C4-2B (cell line): ENCODE data around the gene CFAP46.

Experiments used
- H3K27ac ChIP-seq: fragments of 450-650 bp; 2 replicates; pipeline ENCODE4 v1.5.1; 2017
- ZFX ChIP-seq: fragments of 450-650 bp; IDR thresholded peaks from 2 replicates; pipeline ENCODE4 v1.6.1; 2017
- TF ChIP-seq, protein P1 (sequence below): fragments of 450-650 bp; conservative IDR thresholded peaks from 2 replicates; pipeline ENCODE4 v1.5.1; 2017; ENCODE audit warnings: mild to moderate bottlenecking

CFAP46 gene

DNA sequence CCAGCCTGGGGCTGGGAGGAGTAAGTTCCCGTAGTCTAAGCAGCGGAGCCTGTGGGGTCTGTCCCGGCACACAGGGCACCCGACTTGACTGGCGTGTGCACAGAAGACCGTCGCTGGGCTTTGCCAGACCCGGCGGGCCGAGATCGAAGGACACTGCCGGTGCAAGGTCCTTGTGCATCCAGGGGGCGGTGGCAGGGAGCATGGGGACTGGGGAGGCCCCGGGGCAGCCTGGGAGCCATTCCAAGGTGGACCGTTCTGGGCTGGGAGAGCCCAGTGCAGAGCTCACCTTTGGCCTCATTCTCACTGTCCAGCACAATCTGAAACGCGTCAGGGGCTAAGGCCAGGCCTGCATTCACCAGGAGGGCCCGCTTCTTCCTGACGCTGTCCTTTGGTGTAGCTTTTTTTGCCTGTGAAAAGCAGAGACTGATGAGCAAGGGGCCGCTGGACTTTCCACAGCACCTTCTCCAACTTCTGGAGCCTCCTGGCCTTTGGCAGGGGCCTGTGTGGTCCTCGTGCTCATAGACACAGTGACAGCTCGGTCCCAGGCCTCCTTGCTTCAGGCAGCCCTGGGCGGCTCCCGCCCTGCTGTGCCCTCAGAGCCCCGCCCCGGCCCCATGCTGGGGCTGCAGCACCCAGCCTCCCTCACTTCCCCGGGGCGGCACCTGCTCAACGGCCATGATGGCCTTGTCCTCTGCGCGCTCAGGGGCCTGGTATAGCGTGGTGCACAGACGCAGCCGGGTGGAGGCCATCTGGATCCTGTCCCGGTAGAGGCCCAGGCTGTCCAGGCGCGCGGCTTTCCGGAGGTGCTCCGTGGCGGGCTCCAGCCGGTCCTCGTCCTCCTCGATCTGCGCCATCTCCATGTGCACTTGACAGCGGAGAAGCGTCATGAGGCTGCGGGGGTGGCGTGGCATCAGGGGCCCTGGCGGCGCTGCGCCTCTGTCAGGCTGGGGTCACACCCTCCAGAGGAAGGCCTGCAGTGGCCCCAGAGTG is 20.3 kb downstream of the CFAP46 start:
- no peak overlapping the region for H3K27ac ChIP-seq
- no peak for TF ChIP-seq ZFX
- TF ChIP-seq, protein P1, sequence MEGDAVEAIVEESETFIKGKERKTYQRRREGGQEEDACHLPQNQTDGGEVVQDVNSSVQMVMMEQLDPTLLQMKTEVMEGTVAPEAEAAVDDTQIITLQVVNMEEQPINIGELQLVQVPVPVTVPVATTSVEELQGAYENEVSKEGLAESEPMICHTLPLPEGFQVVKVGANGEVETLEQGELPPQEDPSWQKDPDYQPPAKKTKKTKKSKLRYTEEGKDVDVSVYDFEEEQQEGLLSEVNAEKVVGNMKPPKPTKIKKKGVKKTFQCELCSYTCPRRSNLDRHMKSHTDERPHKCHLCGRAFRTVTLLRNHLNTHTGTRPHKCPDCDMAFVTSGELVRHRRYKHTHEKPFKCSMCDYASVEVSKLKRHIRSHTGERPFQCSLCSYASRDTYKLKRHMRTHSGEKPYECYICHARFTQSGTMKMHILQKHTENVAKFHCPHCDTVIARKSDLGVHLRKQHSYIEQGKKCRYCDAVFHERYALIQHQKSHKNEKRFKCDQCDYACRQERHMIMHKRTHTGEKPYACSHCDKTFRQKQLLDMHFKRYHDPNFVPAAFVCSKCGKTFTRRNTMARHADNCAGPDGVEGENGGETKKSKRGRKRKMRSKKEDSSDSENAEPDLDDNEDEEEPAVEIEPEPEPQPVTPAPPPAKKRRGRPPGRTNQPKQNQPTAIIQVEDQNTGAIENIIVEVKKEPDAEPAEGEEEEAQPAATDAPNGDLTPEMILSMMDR = no peak

DNA sequence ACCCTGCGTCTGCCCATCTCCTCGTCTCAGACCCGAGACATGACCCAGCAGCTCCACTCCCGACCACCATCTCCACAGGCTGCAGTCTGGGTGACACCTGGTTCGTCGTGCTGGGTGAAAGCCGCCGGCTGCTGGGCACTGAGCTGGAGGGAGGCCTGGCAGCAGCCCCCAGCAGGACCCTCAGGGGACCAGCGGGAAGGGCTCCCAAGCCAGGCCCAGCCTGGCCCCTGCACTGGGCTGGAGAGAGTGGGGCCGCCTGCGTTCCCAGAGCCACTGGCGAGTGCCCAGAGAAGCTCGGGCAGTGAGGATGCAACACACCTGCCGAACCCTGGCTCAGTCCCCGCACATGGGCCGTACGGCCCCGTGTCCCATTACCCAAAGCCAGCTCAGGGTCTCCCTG is 21.3 kb downstream of the CFAP46 start:
- H3K27ac ChIP-seq = no peak overlapping the region
- TF ChIP-seq ZFX = no peak
- TF ChIP-seq, protein P1 = no peak

DNA sequence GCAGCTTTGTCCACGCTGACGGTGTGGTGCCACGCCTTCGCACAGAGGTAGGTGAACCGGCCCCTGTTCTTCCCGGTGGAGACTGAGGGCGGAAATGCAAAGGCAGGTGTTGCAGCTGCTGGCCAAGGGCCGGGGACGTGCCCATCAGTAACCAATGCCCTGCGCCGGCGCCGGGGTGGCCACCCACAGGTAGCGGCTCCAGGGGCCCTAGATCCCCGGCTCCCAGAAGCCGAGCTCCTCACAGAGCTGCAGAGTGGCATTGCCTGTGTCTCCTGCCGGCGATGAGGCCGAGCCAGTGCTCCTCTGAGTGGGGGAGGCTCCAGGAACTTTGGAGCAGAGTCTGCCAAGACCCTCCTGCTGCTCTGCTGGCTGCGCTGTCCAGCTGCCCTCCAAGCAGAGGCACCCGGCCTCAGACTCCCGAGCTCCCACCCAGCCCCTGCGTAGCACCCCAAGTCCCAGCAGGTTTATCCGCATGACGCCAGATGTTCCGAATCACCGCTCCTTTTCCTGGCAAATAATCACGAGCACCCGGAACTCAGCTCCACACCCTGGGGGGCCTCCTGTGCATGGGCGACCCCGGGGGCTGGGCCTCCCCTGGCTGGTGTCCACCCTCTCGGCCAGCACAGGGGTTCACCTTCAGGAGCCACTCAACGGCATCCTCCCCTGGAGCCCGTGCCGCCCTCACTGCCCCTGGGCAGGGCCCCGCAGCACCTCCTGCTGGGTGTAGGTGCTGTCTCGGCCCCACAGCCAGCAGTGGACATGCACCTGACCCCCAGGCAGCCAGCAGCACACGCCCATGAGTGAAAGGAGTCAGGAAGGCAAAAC is 22.1 kb downstream of the CFAP46 start:
- no peak overlapping the region for H3K27ac ChIP-seq
- TF ChIP-seq ZFX = no peak
- TF ChIP-seq, protein P1 = no peak

DNA sequence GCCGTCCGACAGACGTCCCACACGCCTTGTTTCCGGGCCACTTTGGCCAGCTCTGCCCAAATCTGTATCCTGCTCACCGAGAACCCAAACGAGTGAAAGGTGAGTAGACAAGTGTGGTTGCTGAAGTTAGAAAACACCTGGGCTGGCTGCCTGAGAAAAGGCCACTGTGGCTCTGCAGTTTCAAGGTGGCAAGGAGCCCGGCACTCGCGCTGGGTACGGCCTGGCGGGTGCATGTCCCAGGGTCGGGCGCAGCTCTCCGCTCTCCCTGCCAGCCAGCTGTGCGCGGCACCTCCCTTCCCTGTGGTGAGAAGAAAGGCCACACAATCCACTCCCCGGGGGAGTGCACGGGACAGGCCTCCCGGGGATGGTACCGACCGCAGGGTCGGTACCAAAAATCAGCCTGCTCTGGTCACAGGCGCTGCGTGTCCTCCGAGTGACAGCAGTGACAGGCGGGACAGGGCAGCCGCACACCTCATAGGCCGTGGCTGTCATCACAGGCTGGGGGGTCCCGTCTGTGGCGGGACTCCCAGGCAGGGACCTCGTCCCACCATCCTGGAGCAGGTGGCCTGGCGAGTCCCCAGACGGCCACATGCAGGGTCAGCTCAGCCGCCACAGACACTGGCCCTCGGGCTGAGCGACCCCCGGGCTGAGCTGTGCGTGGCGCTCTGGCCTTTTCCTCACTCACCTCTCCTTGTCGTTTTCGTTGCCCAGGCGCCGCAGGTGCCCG is 22.8 kb downstream of the CFAP46 start:
- TF ChIP-seq ZFX = no peak
- TF ChIP-seq, protein P1 = no peak

DNA sequence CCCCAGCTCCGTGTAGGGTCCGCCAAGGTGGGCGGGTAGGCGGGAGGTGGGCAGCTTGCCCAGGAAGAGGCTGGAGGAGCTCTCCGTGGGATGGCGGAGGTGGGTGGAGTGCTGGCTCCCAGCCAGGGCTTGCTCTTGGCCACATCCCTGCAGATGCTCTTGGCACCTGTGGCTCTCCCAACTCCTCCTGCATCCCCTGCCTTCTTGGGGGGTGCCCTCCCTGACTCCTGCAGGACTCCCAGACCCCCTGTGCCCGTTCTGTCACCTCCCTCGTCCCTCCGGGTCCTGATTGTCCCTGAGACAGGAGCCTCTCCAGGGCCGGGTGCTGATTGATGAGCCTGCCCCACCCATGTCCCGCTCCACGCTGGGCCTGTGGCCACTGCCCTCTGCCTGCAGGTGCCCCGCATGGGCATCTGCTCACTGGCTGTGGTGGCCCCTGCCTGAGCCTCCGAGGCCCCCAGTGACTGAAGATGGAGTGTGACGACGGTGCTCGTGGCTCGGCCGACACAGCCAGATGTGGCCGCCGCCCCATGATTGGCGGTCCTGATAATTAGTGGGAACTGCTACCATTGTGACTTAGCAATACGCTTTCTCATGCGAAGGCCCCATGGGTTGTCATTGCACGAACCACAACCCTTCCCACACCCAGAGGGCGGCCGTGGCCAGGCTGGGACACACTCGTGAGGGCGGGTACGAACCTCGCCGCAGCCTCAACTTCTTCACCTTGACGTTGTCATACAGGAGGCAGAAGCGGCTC is 23.6 kb downstream of the CFAP46 start:
- TF ChIP-seq, protein P1 = no peak
- no peak for TF ChIP-seq ZFX

More for the DNA sequence above, 22.8 kb downstream of the CFAP46 start:
- no peak overlapping the region for H3K27ac ChIP-seq

DNA sequence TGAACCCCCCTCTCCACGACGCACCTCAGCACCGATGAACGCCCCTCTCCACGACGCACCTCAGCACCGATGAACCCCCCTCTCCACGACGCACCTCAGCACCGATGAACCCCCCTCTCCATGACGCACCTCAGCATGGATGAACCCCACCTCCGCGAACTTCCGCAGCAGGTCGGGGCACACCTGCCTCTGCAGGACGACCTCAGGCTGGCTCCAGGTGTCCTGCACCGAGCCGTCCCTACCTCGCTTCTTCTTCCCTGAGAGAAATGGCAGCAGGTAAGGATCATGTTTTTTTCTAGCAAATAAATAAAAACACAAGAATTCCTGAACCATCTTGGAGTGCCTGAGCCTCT is 24.1 kb downstream of the CFAP46 start:
- no peak for TF ChIP-seq ZFX
- TF ChIP-seq, protein P1 = no peak
- H3K27ac ChIP-seq = no peak overlapping the region

More for the DNA sequence above, 23.6 kb downstream of the CFAP46 start:
- H3K27ac ChIP-seq = no peak overlapping the region
